Right atrium auricular region (tissue), 2 donors: ENCODE data around the gene MLX. TPM values are rescaled to one million over a fixed set of nuclear protein-coding genes. Genes with fewer than 3 reads are reported as not detected.
A peak's percentile ranks its signal among the peaks of the same experiment; 100 is the strongest.

Experiments used
- DNase-seq: peaks from one replicate; pipeline ENCODE4 v3.0.0-alpha.2; 2019; ENCODE audit warnings: low spot score
- H3K27ac ChIP-seq, 2 donors: fragments of 200-600 bp; sonication (generic); 1 replicate in 1 of 2; 2 replicates in 1 of 2; pipeline ENCODE4 v1.5.1; 2016 to 2019
- H3K27me3 ChIP-seq, 2 donors: fragments of 200-600 bp; sonication (generic); one replicate each; pipeline versions ENCODE4 v1.5.1 to v1.6.0; 2017 to 2019
- H3K36me3 ChIP-seq: fragments of 200-600 bp; sonication (generic); one replicate; pipeline ENCODE4 v1.5.1; 2016
- H3K4me1 ChIP-seq, 2 donors: fragments of 200-600 bp; sonication (generic); one replicate each; pipeline versions ENCODE4 v1.5.1 to v1.6.0; 2017 to 2019
- H3K4me3 ChIP-seq, 2 donors: fragments of 200-600 bp; sonication (generic); 1 replicate in 1 of 2; 2 replicates in 1 of 2; pipeline ENCODE4 v1.5.1; 2017 to 2019; ENCODE audit warnings: mild to moderate bottlenecking in 1 of 2, moderate library complexity in 1 of 2
- H3K9me3 ChIP-seq, 2 donors: fragments of 200-600 bp; sonication (generic); one replicate each; pipeline ENCODE4 v1.5.1; 2019
- total RNA-seq, 2 donors: library from RNA; depleted of rRNA; stranded (reverse); fragments of >200 nt; gene quantifications; one replicate each; pipeline ENCODE4 v1.1.0, GENCODE V29; 2016
- TF ChIP-seq, protein P1 (sequence below), 2 donors: fragments of 200-600 bp; sonication (generic); IDR thresholded peaks; one replicate each; pipeline ENCODE4 v1.5.1; 2019; ENCODE audit warnings: antibody characterized with exemption in 2 of 2

MLX gene
- total RNA-seq, 2 donors from 2014 or later: 40.1 to 63.6 TPM

DNA sequence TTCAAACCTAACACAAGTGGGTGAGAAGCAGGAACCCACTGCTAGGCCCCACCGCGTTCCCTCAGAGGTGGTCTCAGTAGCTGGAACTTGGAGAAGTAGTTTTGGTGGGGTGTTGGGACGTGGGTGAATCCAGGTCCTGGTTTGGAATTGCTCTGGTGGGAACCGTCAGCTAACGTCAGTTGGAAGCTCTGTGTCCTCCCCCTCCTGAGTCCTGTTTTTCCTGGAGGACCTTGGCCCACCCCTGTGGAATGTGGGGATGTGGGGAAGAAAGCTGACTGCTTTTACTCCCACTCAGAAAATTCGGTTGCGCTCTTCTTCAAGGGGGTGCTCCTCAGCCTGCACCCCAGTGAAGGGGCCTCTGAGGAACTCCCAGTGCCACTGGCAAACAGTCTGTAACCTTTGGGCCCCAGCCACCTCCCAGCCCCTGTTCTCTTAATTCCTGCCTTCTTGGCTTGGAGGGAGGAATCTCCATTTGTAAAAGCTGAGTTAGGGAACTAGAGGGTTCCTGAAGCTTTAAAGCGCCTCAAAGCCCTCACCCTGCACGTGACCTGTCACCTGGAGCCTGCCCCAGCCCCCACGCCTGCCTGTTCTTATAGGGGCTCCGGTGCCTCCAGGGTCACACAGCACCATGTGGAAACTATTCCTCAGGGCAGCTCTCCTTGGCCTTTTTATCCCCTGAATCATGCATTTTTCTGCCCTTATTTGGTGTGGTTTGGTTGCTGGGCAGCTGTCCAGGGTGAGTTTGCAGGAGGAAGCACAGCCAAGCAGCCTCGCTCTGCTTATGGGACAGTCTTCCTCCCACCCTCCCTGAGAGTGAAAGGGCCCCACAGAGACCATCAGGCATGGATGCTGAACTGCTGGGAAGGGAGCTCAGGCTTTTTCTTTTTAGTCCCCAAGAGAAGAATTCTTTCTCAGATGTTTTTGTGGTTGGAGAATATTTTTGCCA lies 47.1 kb upstream of the MLX start:
- no peaks in the 10 kb centered on the region for H3K27me3 ChIP-seq
- peak overlapping the region; percentile 91 to 98 for H3K27ac ChIP-seq
- peaks cover 2% of the 10 kb centered on the region for H3K36me3 ChIP-seq
- H3K4me3 ChIP-seq: no peak overlapping the region
- H3K9me3 ChIP-seq: no peaks in the 10 kb centered on the region
- TF ChIP-seq, protein P1, sequence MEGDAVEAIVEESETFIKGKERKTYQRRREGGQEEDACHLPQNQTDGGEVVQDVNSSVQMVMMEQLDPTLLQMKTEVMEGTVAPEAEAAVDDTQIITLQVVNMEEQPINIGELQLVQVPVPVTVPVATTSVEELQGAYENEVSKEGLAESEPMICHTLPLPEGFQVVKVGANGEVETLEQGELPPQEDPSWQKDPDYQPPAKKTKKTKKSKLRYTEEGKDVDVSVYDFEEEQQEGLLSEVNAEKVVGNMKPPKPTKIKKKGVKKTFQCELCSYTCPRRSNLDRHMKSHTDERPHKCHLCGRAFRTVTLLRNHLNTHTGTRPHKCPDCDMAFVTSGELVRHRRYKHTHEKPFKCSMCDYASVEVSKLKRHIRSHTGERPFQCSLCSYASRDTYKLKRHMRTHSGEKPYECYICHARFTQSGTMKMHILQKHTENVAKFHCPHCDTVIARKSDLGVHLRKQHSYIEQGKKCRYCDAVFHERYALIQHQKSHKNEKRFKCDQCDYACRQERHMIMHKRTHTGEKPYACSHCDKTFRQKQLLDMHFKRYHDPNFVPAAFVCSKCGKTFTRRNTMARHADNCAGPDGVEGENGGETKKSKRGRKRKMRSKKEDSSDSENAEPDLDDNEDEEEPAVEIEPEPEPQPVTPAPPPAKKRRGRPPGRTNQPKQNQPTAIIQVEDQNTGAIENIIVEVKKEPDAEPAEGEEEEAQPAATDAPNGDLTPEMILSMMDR (IDR thresholded peaks at IDR 0.05): no peak
- peak; percentile 97 for DNase-seq
- H3K4me1 ChIP-seq: peaks cover 4 to 76% of the 10 kb centered on the region in 2 donors

DNA sequence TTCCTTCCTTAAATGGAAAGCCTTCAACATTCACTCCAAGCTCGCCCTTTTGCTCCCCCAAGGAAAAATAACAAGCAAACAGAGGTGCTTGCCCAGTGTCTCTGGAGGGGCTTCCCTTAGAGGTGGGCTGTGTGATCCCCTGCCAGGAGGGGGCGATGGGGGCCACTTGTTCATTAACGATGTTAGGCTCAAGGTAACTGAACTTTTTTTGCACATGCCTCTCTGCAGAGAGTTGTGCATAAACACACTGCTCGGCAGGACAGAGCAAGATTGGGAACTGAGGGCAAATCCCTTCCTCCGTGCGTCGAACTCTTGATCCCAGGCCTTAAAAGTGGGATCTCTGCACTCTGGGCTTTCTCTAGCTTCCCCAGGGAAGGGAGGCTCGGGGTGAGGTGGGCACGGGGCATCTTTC lies 46.4 kb upstream of the MLX start:
- H3K4me1 ChIP-seq: peaks cover 4 to 83% of the 10 kb centered on the region in 2 donors
- H3K9me3 ChIP-seq: no peaks in the 10 kb centered on the region
- no peak overlapping the region for H3K4me3 ChIP-seq
- DNase-seq: no peak
- TF ChIP-seq, protein P1 (IDR thresholded peaks at IDR 0.05): no peak
- H3K27ac ChIP-seq: peak overlapping the region; percentile 91 to 98
- H3K36me3 ChIP-seq: no peaks in the 10 kb centered on the region
- H3K27me3 ChIP-seq: no peaks in the 10 kb centered on the region

DNA sequence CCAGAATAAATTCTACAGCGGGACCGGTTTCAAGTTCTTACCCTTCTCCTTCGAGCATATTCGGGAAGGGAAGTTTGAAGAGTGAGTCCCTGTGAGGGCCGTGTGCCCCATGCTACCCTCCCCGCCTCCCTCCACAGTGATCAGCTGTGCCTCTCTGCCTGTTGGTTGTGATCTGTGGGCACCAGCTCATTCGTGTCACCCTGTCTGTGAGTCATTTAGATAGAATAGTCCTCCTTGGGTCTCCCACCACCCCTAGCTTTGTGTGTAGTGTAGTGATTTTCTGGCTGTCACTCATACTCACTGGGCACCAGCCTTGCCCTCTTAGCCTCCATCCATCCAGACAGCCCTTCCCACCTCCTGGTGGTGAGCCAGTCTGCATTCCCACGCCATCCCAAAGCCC lies 45.9 kb upstream of the MLX start:
- no peak overlapping the region for H3K4me3 ChIP-seq

DNA sequence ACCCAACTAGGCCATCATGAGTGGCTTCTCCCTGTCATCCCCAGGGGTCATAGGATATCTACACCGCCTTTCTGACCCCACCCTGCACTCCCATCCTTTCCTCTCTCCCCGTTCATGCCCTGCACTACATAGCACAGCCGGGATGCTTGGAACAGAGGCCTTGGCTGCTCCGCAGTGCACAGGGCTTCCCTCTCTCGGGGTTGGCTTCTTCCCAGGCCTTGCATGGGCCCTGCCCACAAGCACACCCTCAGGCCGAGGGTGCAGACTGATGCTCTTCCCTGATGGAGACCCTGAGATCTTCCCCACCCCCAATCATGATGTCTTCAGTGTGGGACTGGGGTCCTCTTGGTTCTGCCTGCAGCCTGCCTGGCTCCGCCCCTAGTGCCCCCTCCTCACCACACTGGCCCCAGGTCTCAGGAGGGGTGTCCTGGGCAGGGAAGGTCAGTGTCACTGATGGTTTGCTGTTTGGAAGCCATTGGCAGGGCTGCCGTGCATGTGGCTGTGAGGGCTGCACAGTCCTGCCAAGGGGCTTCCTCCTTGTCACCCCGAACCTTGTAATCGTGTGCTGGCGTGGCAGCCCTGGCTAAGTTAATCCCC lies 45.1 kb upstream of the MLX start:
- H3K27ac ChIP-seq: peak overlapping the region; percentile 91 to 98
- DNase-seq: no peak
- TF ChIP-seq, protein P1 (IDR thresholded peaks at IDR 0.05): no peak
- peaks cover 4 to 85% of the 10 kb centered on the region in 2 donors for H3K4me1 ChIP-seq
- H3K27me3 ChIP-seq: no peaks in the 10 kb centered on the region
- H3K9me3 ChIP-seq: no peaks in the 10 kb centered on the region
- H3K4me3 ChIP-seq: no peak overlapping the region
- no peaks in the 10 kb centered on the region for H3K36me3 ChIP-seq

More for the DNA sequence above, 45.9 kb upstream of the MLX start:
- TF ChIP-seq, protein P1 (IDR thresholded peaks at IDR 0.05): no peak
- peak overlapping the region; percentile 91 to 98 for H3K27ac ChIP-seq
- DNase-seq: no peak
- no peaks in the 10 kb centered on the region for H3K27me3 ChIP-seq
- no peaks in the 10 kb centered on the region for H3K36me3 ChIP-seq
- H3K9me3 ChIP-seq: no peaks in the 10 kb centered on the region
- peaks cover 4 to 87% of the 10 kb centered on the region in 2 donors for H3K4me1 ChIP-seq

DNA sequence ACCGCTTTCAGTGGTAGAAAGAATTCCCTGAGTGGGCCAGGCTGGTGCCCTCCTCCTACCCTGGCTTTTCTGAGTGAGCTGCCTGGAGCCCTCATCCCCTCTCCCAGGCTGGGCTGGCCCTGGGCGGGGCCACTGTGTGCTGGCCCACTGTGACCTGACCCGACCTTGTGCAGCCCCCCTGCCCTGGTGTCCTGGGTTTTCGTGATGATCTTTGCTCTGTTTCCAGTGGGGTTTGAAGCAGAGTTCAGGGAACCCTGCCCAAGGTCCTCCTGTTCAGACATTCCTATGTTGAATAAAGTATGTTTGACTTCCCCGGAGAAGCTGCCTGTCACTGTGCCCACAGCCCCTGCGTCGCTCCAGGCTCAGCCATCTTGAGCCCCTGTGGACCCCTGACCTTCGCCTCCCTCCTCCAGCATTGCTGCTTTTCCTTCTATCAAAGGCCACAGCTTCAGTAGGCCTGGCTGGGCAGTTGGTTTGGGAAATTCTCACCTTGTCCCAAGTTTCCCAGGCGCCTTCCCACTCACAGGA lies 44.6 kb upstream of the MLX start:
- no peaks in the 10 kb centered on the region for H3K27me3 ChIP-seq
- H3K9me3 ChIP-seq: no peaks in the 10 kb centered on the region
- no peaks in the 10 kb centered on the region for H3K36me3 ChIP-seq
- peak overlapping the region; percentile 91 to 98 for H3K27ac ChIP-seq
- no peak for DNase-seq
- H3K4me3 ChIP-seq: no peak overlapping the region
- H3K4me1 ChIP-seq: peaks cover 4 to 85% of the 10 kb centered on the region in 2 donors
- TF ChIP-seq, protein P1 (IDR thresholded peaks at IDR 0.05): no peak
